ENCODE measurements around the gene TNFRSF1A. TPM values are rescaled to one million over a fixed set of nuclear protein-coding genes. Genes with fewer than 3 reads are reported as not detected.
"Not testable (repeated sequence)": the region's sequence is repeated elsewhere in the genome, so short reads cannot be mapped to it uniquely, and the experiment has no call there.

The TNFRSF1A gene
- total RNA-seq, 1 experiment from 2014 or later, result 125 TPM

DNA sequence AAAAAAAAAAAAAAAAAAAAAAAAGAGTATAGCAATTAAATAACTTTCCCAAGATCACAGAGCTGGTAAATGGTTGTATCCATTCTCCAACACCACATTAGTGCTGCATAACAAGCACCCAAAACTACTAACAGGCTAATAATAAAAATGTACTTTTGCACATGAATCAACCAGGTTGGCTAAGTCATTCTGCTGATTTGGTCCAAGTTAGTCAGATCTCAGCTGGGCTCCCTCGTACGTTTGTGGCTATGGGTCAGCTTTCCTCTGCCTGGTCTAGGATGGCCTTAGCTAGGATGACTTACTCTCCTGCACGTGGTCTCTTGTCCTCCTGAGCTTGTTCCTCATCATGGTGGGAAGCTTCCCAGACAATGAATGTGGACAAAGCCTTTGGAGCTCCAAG, 39.3 kb downstream of the TNFRSF1A start:
- no peak for DNase-seq (ENCODE audit: low read depth)

DNA sequence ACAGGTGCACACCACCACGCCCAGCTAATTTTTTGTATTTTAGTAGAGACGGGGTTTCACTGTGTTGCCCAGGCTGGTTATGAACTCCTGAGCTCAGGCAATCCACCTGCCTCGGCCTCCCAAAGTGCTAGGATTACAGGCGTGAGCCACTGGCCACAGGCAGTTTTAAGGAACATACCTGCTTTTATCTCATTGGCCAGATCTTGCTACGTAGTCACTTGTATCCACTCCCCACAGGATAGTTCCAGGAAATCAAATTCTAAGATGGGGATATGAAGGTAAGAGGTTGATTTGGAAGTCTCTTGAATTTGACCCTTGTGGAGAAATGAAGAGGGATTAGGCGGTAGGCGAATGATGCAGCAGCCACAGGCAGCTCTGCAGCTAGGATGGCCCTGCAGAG, 40.2 kb downstream of the TNFRSF1A start:
- no peak for DNase-seq (ENCODE audit: low read depth)

DNA sequence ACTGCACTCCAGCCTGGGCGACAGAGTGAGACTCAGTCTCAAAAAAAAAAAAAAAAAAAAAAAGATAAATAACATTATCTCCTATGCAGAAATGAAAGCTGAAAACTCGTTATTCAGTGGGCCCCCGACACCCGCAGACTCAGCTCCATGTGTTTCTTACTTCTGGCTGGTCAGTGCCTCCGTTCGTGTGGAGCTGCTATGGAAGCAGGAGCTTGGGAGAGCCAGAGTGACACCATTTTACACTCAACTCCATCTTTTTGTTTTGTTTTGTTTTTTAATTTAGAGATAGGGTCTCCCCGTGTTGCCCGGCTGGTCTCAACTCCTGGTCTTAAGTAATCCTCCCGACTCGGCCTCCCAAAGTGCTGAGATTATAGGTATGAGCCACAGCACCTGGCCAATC, 44.7 kb downstream of the TNFRSF1A start:
- no peak for DNase-seq (ENCODE audit: low read depth)

DNA sequence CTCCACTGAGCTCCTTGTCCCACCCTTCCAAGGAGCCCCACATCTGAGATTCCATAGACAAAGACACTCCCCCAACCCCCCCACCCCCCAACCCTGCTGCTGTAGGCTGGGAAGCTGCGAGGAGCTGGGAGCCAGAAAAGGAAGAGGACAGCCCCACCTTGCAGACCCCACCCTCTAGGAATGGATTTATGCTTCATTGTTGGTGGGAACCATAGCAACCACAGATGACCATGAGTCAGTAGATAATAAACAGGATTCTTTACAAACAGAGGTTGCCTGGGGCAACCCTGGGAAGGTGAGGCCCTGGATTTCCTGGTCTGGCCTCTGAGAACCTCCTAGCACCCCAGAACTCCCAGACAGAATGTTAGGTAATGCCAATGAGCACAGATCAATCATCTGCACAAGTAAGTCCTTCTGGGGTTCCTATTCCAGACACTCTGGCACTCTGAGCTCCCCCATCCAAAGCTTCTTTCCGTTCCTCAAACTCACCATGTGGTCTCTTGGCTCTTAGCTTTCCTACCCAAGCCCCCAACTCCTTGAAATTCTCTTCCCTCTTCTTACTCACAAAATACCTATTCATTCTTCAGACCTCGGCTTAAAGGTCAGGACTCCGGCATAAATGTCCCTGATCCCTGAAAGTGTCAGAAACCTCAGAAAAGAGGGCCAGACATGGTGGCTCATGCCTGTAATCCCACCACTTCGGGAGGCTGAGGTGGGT, 46.6 kb downstream of the TNFRSF1A start:
- DNase-seq (ENCODE audit: low read depth), result peak; percentile 91

DNA sequence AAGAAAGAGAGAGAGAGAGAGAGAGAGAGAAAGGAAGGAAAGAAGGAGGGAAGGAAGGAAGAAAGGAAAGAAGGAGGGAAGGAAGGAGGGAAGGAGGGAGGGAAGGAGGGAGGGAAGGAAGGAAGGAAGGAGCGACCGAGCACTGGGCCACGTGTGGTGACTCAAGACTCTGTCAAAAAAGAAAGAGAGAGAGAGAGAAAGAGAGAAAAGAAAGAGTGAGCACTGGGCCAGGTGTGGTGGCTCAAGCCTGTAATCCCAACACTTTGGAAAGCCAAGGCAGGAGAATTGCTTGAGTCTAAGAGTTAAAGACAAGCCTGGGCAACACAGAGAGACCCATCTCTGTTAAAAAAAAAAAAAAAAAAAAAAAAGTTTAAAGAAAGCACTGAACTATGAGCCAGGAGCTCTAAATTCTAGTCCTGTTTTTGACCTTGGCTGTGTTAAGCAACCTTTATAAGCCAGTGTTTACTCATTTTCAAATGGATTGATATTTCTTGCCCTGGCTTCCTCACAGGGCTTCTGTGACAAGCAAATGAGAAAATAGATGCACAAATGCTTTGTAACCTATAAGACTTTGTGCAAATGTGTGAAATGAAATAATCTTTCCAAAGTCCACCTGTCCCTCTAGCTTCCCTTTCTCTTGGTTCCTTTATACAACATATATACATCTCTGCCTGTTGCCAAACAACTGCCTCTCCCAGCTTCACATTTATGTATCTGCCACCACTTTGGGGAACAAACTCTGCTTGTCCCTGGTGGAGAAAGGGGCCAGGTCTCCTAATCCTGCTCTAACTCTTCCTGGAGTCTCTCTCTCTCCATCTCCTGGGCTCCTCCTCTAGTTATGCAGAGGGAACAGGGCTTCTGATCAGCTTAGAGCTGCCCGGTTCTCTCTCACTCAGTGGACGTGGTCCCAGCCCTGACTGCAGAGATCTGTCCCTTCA, 47.5 kb downstream of the TNFRSF1A start:
- no peak for DNase-seq (ENCODE audit: low read depth)

DNA sequence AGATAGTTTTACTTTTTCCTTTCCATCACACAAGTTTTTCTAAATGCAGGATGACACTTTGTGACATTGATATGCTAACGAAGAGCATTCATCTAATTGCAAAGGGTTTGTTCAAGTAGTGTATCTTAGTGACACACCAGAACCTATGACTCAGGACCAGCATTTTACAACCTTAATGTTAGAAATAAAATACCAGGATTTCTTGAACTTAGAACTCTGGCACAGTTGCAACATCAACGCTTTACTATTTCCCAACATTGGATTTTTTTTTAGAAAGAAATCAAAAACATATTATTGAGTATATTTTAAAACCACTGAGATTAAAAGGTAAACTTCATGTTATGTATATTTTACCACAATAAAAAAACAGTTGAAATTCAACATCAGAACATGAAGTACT, 49.3 kb downstream of the TNFRSF1A start:
- no peak for DNase-seq (ENCODE audit: low read depth)

DNA sequence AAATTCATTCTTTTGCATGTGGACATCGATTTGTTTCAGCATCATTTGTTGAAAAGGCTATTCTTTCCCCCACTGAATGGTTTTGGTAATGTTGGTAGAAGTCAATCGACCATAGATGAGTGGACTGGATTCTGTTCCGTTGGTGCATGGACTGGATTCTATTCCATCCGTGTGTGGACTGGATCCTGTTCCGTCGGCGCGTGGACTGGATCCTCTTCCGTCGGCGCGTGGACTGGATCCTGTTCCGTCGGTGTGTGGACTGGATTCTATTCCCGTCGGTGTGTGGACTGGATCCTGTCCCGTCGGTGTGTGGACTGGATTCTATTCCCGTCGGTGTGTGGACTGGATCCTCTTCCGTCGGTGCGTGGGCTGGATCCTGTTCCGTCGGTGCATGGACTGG, 52.0 kb downstream of the TNFRSF1A start:
- not testable (repeated sequence) for DNase-seq (ENCODE audit: low read depth)

DNA sequence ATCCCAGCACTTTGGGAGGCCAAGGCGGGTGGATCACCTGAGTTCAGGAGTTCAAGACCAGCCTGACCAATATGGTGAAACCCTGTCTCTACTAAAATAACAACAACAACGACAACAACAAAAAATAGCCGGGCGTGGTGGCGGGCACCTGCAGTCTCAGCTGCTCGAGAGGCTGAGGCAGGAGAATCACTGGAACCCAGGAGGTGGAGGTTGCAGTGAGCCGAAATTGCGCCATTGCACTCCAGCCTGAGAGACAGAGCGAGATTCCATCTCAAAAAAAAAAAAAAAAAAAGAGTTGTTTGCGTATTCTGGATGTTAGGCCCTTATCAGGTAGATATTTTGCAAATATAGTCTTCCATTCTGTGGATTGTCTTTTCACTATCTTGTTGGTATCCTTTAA, 52.8 kb downstream of the TNFRSF1A start:
- not testable (repeated sequence) for DNase-seq (ENCODE audit: low read depth)

DNA sequence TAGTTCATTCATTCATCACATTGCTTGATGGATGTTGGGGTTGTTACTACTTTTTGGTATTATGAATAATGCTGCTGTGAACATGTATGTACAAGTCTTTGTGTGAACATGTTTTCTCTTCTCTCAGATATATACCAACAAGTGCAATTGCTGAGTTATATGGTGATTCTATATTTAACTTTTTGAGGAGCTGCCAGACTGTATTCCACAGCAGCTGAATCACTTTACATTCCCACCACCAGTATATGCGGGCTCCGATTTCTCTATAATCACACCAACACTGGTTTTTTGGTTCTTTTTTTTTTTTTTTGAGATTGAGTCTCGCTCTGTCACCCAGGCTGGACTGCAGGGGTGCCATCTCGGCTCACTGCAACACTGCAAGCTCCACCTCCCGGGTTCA, 53.6 kb downstream of the TNFRSF1A start:
- no peak for DNase-seq (ENCODE audit: low read depth)

DNA sequence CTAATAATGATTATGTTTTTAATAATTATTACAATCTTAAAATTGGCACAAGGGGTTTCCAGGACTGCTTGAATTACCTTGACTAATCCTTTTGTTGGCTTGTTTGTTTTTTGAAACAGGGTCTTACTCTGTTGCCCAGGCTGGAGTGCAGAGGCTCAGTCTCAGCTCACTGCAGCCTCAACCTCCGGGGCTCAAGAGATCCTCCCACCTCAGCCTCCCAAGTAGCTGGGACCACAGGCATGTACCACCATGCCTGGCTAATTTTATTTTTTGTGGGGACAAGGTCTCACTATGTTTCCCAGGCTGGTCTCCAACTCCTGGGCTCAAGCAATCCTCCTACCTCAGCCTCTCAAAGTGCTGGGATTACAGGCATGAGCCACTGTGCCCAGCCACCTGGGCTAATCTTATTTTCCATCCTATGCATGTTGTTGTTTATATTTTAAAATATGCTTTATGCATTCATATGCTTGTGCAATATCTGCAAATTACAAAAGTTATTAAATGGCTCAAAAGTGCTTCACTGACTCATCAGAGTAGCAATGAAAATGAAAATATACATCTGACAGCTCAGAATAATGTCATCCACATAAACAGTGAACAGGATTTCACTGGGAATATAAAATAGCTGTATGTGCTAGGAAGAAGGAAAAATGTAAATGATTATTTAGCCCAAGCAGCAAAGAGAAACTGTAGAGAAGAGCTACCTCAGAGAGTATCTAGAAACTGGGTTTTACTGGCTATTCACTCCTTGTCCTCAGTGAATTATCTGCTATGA, 56.2 kb downstream of the TNFRSF1A start:
- DNase-seq (ENCODE audit: low read depth), result no peak

DNA sequence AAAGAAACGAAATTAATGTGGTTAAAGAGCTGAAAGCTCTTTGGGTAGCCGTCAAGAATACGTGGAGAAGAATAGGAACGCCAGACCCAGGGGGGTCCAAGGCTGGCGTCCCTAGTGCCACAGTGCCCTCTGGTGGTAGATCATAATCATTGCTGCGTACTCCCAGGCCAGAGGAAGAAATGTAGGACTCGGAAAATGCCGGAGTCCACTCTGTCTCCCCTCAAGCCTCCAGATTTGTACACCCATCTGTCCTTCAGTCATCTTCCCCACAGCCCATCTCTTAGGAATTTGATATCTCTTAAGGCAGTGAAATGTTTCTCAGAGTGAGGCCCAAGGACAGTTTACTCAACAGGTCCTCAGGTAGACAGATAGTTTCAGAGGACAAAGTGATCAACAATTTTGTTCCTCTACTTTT, 56.8 kb downstream of the TNFRSF1A start:
- DNase-seq (ENCODE audit: low read depth), result peak; percentile 83

DNA sequence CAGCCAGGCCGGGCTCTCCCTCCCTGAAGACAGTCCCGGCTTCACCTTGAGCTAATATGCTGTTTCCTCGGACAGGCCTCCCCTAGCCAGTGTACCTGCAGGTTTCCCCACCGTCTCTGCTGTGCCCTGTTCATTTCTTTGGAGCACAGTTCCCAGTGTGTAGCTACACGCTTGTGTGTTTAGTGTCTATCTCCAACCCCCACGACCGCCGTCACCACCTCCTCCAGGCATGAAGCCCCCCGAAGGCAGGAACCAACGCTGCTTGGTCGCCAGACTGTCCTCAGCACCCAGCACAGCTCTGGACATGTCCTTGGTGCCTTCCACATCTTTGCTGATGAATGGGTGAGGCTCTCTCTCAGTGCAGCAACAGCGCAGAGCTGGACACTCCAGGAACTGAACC, 57.6 kb downstream of the TNFRSF1A start:
- no peak for DNase-seq (ENCODE audit: low read depth)

DNA sequence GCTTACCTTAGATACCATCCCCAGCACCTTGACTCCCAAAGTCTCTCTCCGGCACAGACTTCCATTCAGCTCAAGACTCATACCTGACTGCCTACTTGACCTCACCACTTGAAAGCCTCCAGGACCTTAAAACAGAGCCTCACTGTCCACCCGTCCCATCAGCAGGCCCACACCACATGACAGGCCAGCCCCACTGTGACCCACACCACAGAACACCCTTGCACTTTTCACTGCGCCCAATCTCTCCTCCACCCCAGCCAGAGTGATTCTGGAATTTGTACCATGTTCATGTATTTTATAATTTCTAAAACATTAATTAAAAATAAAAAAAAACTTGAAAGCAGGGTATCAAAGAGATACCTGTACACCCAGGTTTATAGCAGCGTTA, 59.4 kb downstream of the TNFRSF1A start:
- no peak for DNase-seq (ENCODE audit: low read depth)

DNA sequence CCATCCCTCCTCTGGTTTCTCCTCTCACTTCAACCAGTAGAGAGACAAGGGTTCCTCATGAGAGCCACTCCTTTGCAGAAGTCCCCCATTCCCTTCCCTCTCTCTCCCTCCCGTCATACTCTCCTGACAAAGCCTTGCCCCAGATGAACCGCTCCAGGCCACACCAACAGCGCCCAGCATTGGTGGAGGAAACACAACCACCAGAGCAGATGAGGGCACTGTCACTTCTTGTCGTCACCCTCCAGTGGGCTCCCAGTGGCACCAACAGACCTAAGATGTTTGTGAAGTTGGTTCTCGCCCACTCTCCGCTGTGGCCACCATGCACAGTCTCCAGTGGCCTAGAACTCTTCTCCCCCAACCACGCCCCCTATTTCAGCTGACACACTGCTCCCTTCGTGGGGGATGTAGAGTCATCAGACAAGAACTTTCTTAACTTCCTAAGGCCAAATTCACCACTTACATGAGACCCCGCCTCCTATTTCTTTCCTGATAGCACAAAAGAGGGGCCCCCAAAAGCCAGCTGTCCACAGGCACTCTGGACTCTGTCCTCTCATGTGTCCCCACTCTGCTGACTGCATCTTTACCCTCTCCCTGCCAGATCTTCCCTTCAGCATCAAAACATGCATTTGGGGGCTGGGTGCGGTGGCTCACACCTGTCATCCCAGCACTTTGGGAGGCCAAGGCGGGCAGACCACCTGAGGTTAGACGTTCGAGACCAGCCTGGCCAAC, 60.6 kb downstream of the TNFRSF1A start:
- DNase-seq (ENCODE audit: low read depth), result peak; percentile 58

DNA sequence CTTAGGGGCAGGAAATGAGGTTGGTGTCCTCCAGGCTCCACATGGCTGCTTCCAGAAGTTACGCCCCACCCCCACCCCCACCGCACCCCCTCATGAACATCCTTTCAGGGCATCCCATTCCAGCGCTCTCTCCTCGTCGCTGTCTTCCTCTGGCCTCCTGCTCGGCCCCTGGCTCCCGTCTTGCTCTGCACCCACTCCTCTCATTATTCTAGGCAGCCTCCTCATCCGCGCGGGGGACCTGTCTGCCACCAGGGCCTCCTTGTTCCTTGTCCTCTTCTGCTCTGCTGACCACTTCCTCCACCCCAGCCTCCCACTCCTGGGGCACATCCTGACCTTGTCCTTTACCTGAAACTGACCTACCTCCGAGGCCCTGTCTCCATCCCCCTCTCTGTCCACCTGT, 61.2 kb downstream of the TNFRSF1A start:
- no peak for DNase-seq (ENCODE audit: low read depth)

DNA sequence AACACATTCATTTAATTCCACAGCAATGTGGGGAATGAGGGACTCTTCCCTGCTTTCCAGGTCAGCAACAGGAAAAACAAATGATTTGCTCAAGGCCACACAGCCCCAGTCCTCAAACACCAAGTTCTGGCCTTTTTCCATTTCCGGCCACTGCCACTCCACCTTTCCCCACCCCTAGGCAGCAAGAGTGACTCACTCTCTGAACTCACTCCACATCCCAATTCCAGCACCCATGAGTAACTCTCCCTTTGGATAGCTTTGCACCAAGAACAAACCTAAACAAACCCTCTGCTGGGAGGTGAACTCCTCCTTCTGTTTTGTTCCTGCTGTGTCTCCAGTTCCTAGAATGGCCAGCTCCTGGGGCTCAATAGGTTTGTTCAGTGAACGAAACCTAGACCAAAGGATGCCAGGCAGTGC, 61.8 kb downstream of the TNFRSF1A start:
- DNase-seq (ENCODE audit: low read depth), result peak; percentile 96

DNA sequence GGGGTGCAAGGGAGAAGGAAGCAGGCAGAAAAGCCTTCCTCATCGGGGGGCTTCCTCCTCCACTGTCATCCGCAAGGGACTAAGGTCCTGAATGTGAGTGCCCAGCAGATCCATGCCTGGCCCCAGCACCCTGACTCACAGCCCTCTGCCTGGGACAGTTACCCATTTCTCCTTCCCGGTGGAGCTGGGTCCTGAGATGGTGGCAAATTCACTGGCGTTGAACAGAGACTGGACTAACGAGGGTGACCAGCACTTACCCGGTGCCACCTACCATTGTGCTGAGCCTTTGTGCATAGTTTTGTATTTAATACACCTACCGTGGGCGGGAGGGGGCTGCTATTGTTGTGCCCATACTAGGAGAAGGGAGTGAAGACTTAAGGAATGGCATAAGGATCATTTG, 62.2 kb downstream of the TNFRSF1A start:
- DNase-seq (ENCODE audit: low read depth), result peak; percentile 39

DNA sequence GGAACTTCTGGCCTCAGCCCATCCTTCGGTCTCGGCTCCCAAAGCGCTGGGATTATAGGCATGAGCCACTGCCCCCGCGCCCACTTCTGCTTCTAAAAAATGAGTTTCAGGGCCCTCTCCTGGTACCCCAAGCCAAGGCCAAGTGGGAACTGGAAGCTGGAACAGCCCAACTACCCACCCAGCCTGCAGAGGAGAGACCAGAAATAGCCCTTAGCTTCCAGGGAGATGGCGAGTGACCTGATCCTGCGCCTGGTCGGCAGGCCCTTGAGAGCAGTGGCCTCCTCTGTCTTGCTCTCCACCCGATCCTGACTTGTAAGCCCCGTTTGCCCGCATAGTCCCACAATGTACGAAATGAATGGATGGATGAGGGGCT, 62.6 kb downstream of the TNFRSF1A start:
- DNase-seq (ENCODE audit: low read depth), result no peak

Measured in Daoy (cell line).